HepG2 (cell line): ENCODE measurements around the gene ITPR1. TPM values are rescaled to one million over a fixed set of nuclear protein-coding genes. Genes with fewer than 3 reads are reported as not detected.

Source experiments
- ATAC-seq: fragments of 200-7000 bp; cut with Tn5 transposase; 3 replicates; pipeline ENCODE4 v1.9.1; 2020; ENCODE audit warnings: mild to moderate bottlenecking, moderate library complexity
- BruUV-seq: library from RNA; stranded (reverse); fragments of 400-500 nt; replicated peaks from 2 replicates; lab custom pipeline; 2021; lab: Mats Ljungman, UMichigan
- CTCF ChIA-PET: fragments of 300-600 bp; formaldehyde crosslinking; extraction: SDS; loops from one replicate; lab custom pipeline; 2021; ENCODE audit warnings: low total read pairs, inconsistent platforms, low intra/inter-chr PET ratio; lab: Yijun Ruan, JAX
- POLR2A ChIA-PET: fragments of 350-600 bp; sonication (Branson Sonifier 250); formaldehyde crosslinking; loops from one replicate; lab custom pipeline; 2020; ENCODE audit warnings: antibody characterized with exemption, inconsistent platforms; lab: Yijun Ruan, JAX
- DNase-seq: peaks from one replicate; pipeline ENCODE4 v3.0.0-alpha.2; 2015; ENCODE audit warnings: low spot score
- FAIRE-seq: peaks from 3 replicates; lab custom pipeline; 2011; peaks lifted over from hg19 to GRCh38; lab: Jason Lieb, UNC
- H2AFZ ChIP-seq: one replicate; pipeline ENCODE4 v1.6.1; 2011; ENCODE audit warnings: low read length, inconsistent platforms
- H3K27ac ChIP-seq: fragments of 300-600 bp; 3 replicates; pipeline ENCODE4 v1.8.0; 2011; ENCODE audit warnings: mixed run types, mild to moderate bottlenecking, mixed read lengths, low read length, inconsistent platforms; ENCODE audit not compliant: insufficient read depth; ENCODE audit errors: extremely low read length
- H3K27me3 ChIP-seq, 2 experiments: fragments of 200-600 bp in 1 of 2; 2 replicates in 1 of 2; 3 replicates in 1 of 2; pipeline versions ENCODE4 v1.6.0 to v1.8.0; 2011; ENCODE audit warnings: low read length in 2 of 2, mild to moderate bottlenecking in 2 of 2, moderate library complexity in 2 of 2, inconsistent platforms in 1 of 2; ENCODE audit not compliant: insufficient read depth in 2 of 2, control insufficient read depth in 1 of 2
- H3K36me3 ChIP-seq, 2 experiments: fragments of 200-600 bp in 1 of 2; replicated peaks in 1 of 2; 2 replicates in 1 of 2; 3 replicates in 1 of 2; pipeline versions ENCODE4 v1.5.1 to v1.8.0; 2011; ENCODE audit warnings: low read length in 2 of 2, inconsistent platforms in 1 of 2; ENCODE audit not compliant: insufficient read depth in 2 of 2, control insufficient read depth in 1 of 2
- H3K4me1 ChIP-seq: 2 replicates; pipeline ENCODE4 v1.5.1; 2012; ENCODE audit warnings: low read length, inconsistent platforms; ENCODE audit not compliant: insufficient read depth
- H3K4me2 ChIP-seq: 2 replicates; pipeline ENCODE4 v1.6.0; 2011; ENCODE audit warnings: low read depth, low read length, inconsistent platforms
- H3K4me3 ChIP-seq, 3 experiments: fragments of 200-600 bp in 1 of 3; sonication (generic), shearing (Covaris generic) in 1 of 3; replicated peaks in 1 of 3; 2 replicates each; pipeline ENCODE4 v1.5.1; 2011 to 2016; ENCODE audit warnings: low read length in 3 of 3, inconsistent platforms in 2 of 3, low read depth in 2 of 3, mild to moderate bottlenecking in 2 of 3, control low read depth in 1 of 3, mixed read lengths in 1 of 3; ENCODE audit not compliant: insufficient read depth in 1 of 3
- H3K79me2 ChIP-seq: one replicate; pipeline ENCODE4 v1.6.1; 2011; ENCODE audit warnings: low read length, inconsistent platforms; ENCODE audit not compliant: insufficient read depth
- H3K9ac ChIP-seq: 2 replicates; pipeline ENCODE4 v1.6.0; 2011; ENCODE audit warnings: mild to moderate bottlenecking, low read depth, low read length, inconsistent platforms; ENCODE audit not compliant: insufficient read depth
- H3K9me3 ChIP-seq: 2 replicates; pipeline ENCODE4 v1.5.1; 2012; ENCODE audit warnings: mild to moderate bottlenecking, low read length
- H4K20me1 ChIP-seq: 2 replicates; pipeline ENCODE4 v1.6.0; 2011; ENCODE audit warnings: inconsistent platforms, mild to moderate bottlenecking, low read length, moderate library complexity; ENCODE audit not compliant: insufficient read depth
- FOXJ3 ChIP-seq: sonication (generic); formaldehyde crosslinking; IDR thresholded peaks from 2 replicates; pipeline ENCODE4 v1.4.0; 2020; ENCODE audit warnings: missing genetic modification reagents, mild to moderate bottlenecking, borderline replicate concordance
- KAT8 ChIP-seq: IDR thresholded peaks from 2 replicates; pipeline ENCODE4 v1.6.1; 2016; ENCODE audit warnings: missing genetic modification reagents, missing compliant biosample characterization
- KLF15 ChIP-seq: sonication (generic); formaldehyde crosslinking; IDR thresholded peaks from 2 replicates; pipeline ENCODE4 v1.8.1; 2023; ENCODE audit warnings: borderline replicate concordance, mild to moderate bottlenecking, inconsistent platforms, missing genetic modification reagents, mixed read lengths
- SAP130 ChIP-seq: IDR thresholded peaks from 2 replicates; pipeline ENCODE4 v1.6.1; 2016; ENCODE audit warnings: low read depth
- SMC3 ChIP-seq: IDR thresholded peaks from 2 replicates; pipeline ENCODE4 v1.6.1; 2011; ENCODE audit warnings: low read length, improper control_type of control experiment
- SRF ChIP-seq: IDR thresholded peaks from 2 replicates; pipeline ENCODE4 v1.6.1; 2011; ENCODE audit warnings: mild to moderate bottlenecking, low read depth, low read length, moderate library complexity
- STAG1 ChIP-seq: sonication (generic); formaldehyde crosslinking; IDR thresholded peaks from 2 replicates; pipeline ENCODE4 v1.4.0; 2020; ENCODE audit warnings: missing genetic modification reagents
- THAP11 ChIP-seq: IDR thresholded peaks from 2 replicates; pipeline ENCODE4 v1.6.1; 2016; ENCODE audit warnings: missing biosample characterization, missing genetic modification reagents
- WGBS: methylation state at CpG from one replicate; pipeline ENCODE4 v1.1.6; 2017; ENCODE audit warnings: low lambda C conversion rate; 5-methylcytosine and 5-hydroxymethylcytosine counted together
- in situ Hi-C: cut with HindIII; loops from 2 replicates; pipeline ENCODE4 v1.10.0; 2017; ENCODE audit warnings: low pct_unique_long_range_greater_than_20kb; ENCODE audit not compliant: extremely low pct_ligation_motif_present
- intact Hi-C: fragments of 100-400 bp; cut with micrococcal nuclease; formaldehyde crosslinking; loops from one replicate; pipeline ENCODE4 v1.10.0; 2022; ENCODE audit not compliant: unreplicated experiment
- polyA plus RNA-seq, 8 experiments: library from polyadenylated mRNA; depleted of rRNA in 3 of 8; stranded (reverse) in 7 of 8; unstranded in 1 of 8; fragments of >200 nt; fragmentation: Illumina TruSeq in 4 of 8; extraction: Trizol in 4 of 8; gene quantifications; 2 replicates each; pipeline versions ENCODE4 v1.2.1 to v1.2.3, GENCODE V29; 2011 to 2016; ENCODE audit warnings: low read depth in 4 of 8, missing spikeins in 1 of 8, mixed read lengths in 1 of 8; ENCODE audit not compliant: insufficient read depth in 1 of 8
- total RNA-seq, 5 experiments: library from RNA; depleted of rRNA; stranded (reverse); fragments of >200 nt; fragmentation: Illumina TruSeq; extraction: Trizol; gene quantifications; 2 replicates each; pipeline ENCODE4 v1.2.3, GENCODE V29; 2016; ENCODE audit warnings: low read depth in 1 of 5
- TF ChIP-seq, protein P1 (sequence below): sonication (generic); formaldehyde crosslinking; IDR thresholded peaks from 2 replicates; pipeline ENCODE4 v1.5.0; 2020; ENCODE audit warnings: mild to moderate bottlenecking, missing genetic modification reagents, moderate library complexity
- TF ChIP-seq, protein P2 (sequence below): sonication (generic); formaldehyde crosslinking; IDR thresholded peaks from 2 replicates; pipeline ENCODE4 v1.4.0; 2020; ENCODE audit warnings: mild to moderate bottlenecking, missing genetic modification reagents

ITPR1 gene
- total and polyA plus RNA-seq, 2 of the 13 experiments (the other 11 are each of a cell fraction or from before 2014, with no cell fraction given) = 10.0 to 11.4 TPM

DNA sequence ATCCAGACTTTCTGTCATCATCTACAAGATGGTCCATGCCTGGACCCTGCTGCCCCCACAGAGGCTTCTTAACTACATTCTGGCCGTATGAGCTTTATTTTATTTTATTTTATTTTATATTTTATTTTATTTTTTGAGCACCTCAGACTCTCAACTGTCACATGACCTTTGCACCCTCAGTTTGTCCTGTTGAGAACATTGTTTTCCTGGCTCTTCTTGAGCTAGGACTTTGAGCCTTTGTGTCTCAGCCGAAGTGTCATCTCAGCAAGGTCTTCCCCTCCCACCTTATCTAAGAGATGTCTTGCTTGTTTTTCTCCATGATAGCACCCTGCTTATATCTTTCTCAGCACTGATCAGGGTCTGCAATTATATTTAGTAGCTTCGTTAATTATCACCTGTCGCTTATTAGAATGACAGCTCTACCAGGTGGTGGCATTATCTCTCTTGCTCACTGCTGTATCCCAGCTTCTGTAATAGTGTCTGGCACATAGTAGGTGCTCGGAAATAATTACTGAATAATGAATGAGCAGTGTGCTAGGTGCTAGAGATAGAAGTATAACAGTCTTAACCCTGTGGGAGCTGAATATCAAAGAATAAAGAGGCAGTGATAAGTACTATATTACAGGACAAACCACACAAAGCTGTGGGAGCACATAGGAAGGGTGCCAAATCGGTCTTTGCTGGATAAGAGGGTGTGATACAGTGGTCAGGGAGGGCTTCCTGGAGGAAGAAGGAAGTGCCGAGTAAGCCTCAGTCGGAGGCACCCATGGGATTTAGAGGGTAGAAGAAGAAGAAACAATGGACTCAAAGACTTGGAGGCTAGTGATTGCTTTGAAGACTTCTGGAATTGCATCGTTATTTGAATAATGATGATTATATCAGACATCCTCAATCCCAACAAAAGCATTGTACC is 136.2 kb downstream of the ITPR1 start:
- POLR2A ChIA-PET = no interaction called here
- CTCF ChIA-PET = interaction anchor here (1.1 kb wide), 1 partner anchor 278 kb away, joined by 3 read pairs; no protein-coding TSS in a partner anchor
- H3K27ac ChIP-seq = no peak overlapping the region

DNA sequence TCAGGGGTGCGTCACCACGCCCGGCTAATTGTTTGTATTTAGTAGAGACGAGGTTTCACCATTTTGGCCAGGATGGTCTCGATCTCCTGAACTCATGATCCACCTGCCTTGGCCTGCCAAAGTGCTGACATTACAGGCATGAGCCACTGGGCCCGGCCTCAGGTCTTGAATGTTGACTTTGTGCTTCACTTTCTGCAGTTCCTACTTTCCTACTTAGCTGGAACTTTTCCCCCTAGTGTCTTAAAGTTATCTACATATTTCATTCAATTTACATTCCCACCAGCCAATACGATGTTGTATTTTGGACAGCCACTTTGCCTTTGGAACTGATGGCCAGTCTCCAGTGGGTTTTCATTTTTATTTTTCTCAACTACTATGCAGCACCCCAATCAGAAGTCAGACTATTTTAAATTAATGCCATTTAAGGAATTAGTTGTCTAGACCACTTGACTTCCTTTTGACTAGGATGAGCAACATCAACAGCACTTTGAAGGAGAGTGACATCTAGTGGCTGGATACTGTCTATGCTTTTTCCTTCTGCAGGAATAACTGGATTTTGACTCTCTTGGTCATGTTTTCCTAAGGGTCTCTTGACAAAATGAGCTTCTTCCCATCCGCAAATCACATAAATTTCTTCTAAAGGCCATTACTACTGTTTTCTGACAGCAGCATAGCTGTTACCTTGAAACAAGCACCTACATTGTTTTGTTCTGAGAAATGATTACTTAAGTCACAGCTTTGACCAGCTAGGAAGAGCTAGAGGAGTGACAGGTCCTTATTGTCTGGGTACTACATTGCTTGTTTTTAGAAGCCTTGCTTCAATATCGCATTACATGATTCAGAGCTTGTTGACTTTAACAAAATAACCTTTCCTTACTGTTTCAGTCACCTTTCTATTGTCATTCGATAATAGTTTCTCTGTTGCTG is 140.2 kb downstream of the ITPR1 start:
- Histone ChIP-seq H3K27ac (no peak overlapping the region), H3K36me3 (no peaks in the 10 kb centered on the region; a peak in 1 of 5 replicates), H3K9me3 (no peaks in the 10 kb centered on the region), H4K20me1 (no peaks in the 10 kb centered on the region), H3K9ac (no peak overlapping the region), H3K4me2 (no peak overlapping the region), H3K79me2 (no peaks in the 10 kb centered on the region), H2AFZ (no peak overlapping the region), H3K4me1 (no peaks in the 10 kb centered on the region), H3K4me3 (no peak overlapping the region), H3K27me3 (no peaks in the 10 kb centered on the region)
- peak; percentile 60 for FAIRE-seq
- DNase-seq = peak; percentile 52
- no TSS peak for BruUV-seq
- peak; percentile 82 for ATAC-seq
- POLR2A ChIA-PET = interaction anchor here (0.9 kb wide), 1 partner anchor 141 kb away, joined by 3 read pairs; no protein-coding TSS in a partner anchor
- WGBS = 78% methylated on average over 10 of the region's 10 CpGs
- in situ Hi-C loops (loop anchor here (5.0 kb wide), 1 partner anchor 281 kb away; no protein-coding TSS in a partner anchor), intact Hi-C loops (loop anchor here (1.0 to 10.0 kb wide), 4 partner anchors 62 to 301 kb away; partner anchors contain the start of gene ITPR1)
- CTCF ChIA-PET = interaction anchor here (0.7 to 3.3 kb wide), 3 partner anchors 62 to 299 kb away, joined by 3 to 31 read pairs (median 3); no protein-coding TSS in a partner anchor
- peak; percentile 35; the same call in 1 of the 2 replicates for TF ChIP-seq SRF
- TF ChIP-seq, protein P1, sequence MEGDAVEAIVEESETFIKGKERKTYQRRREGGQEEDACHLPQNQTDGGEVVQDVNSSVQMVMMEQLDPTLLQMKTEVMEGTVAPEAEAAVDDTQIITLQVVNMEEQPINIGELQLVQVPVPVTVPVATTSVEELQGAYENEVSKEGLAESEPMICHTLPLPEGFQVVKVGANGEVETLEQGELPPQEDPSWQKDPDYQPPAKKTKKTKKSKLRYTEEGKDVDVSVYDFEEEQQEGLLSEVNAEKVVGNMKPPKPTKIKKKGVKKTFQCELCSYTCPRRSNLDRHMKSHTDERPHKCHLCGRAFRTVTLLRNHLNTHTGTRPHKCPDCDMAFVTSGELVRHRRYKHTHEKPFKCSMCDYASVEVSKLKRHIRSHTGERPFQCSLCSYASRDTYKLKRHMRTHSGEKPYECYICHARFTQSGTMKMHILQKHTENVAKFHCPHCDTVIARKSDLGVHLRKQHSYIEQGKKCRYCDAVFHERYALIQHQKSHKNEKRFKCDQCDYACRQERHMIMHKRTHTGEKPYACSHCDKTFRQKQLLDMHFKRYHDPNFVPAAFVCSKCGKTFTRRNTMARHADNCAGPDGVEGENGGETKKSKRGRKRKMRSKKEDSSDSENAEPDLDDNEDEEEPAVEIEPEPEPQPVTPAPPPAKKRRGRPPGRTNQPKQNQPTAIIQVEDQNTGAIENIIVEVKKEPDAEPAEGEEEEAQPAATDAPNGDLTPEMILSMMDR (CRISPR knock-in tag) = peak; percentile 86
- TF ChIP-seq, protein P2, sequence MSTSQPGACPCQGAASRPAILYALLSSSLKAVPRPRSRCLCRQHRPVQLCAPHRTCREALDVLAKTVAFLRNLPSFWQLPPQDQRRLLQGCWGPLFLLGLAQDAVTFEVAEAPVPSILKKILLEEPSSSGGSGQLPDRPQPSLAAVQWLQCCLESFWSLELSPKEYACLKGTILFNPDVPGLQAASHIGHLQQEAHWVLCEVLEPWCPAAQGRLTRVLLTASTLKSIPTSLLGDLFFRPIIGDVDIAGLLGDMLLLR = no peak
- 0 out of 2 replicates have a peak, but pooled peaks have one; percentile 20 for TF ChIP-seq THAP11
- TF ChIP-seq SAP130 (CRISPR knock-in tag) = 0 out of 2 replicates have a peak, but pooled peaks have one; percentile 13
- peak; percentile 95 for TF ChIP-seq STAG1 (CRISPR knock-in tag)
- TF ChIP-seq FOXJ3 (CRISPR knock-in tag) = no peak
- peak; percentile 88 for TF ChIP-seq SMC3
- no peak for TF ChIP-seq KLF15 (CRISPR knock-in tag)

More for the DNA sequence above, 136.2 kb downstream of the ITPR1 start:
- no peaks in the 10 kb centered on the region for H4K20me1 ChIP-seq
- in situ Hi-C loops (loop anchor here (5.0 kb wide), 1 partner anchor 277 kb away; no protein-coding TSS in a partner anchor), intact Hi-C loops (loop anchor here (5.0 to 10.0 kb wide), 2 partner anchors 135 to 297 kb away; partner anchors contain the start of gene ITPR1)
- 88% methylated on average over 9 of the region's 9 CpGs for WGBS
- H3K9me3 ChIP-seq = no peaks in the 10 kb centered on the region
- H3K27me3 ChIP-seq = no peaks in the 10 kb centered on the region
- no peaks in the 10 kb centered on the region for H3K79me2 ChIP-seq
- H2AFZ ChIP-seq = no peak overlapping the region
- H3K4me3 ChIP-seq = no peak overlapping the region
- ATAC-seq = no peak
- FAIRE-seq = no peak
- DNase-seq = no peak
- no peak overlapping the region for H3K4me2 ChIP-seq
- BruUV-seq = no TSS peak
- no peaks in the 10 kb centered on the region for H3K4me1 ChIP-seq
- peaks cover 0 to 2% of the 10 kb centered on the region in 2 experiments; a peak in 1 of 5 replicates for H3K36me3 ChIP-seq
- no peak for TF ChIP-seq KAT8 (CRISPR knock-in tag)
- H3K9ac ChIP-seq = no peak overlapping the region
